GM19043 (cell line): ENCODE data around the gene LURAP1L.
"Not testable (repeated sequence)": the region's sequence is repeated elsewhere in the genome, so short reads cannot be mapped to it uniquely, and the experiment has no call there.

Experiments
- ATAC-seq: cut with Tn5 transposase; IDR thresholded peaks from one replicate; pipeline ENCODE4 v1.9.1; 2021; ENCODE audit warnings: low read depth; ENCODE audit not compliant: unreplicated experiment

Gene LURAP1L

DNA sequence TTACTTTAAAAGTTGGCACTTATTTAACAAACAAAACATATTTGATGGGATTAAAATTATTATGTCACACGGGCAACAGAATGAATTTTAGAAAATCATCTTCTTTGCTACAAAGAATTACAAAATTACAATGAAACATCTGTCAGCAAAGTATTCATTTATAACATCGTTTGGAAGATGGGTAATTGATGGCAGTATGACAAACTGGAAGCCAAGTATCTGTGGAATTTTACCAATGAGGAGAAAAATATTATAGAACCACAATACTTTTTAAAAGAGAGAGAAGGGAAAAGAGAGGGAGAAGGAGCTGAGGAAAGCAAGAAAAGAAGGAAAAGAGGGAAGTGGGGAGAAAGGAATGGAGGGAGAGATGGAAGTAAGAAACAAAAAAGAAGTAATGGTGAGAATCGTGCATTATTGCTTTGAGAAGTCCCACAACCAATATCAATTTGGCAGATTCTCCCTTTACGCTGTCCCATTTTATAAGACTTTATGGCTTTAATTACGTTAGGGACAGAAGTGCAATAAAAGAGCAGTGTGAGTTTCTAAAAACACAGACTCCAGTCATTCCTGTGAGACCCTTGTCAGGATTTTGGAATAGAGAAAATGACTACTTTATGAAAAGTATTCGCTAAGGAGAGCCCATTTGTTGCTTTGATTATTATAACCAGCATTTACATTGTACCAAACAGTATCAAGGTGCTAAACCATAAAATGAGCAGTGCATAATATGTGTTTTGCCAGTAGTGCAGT is 76.7 kb downstream of the LURAP1L start:
- ATAC-seq: no peak

GRCh38 chr9:12853051-12853450 is 78.2 kb downstream of the LURAP1L start:
- ATAC-seq: no peak

DNA sequence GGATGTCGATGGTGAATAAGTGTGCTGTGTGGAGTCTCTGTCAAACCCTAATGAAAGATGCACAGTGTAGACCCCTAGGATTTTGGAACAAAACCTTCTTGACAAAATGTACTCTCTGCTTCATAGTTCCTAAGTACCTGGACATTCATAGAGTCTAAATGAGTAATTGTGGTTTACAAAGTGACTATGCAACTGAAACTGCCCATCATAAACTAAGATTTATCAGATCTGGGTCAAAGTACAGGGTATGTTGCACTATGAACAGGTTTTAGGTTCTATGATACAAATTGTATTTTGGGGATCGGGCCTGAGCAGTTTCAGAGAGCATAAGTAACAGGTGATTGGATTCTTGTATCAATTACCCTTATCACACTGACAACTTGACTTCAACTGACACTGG is 79.4 kb downstream of the LURAP1L start:
- ATAC-seq: no peak

DNA sequence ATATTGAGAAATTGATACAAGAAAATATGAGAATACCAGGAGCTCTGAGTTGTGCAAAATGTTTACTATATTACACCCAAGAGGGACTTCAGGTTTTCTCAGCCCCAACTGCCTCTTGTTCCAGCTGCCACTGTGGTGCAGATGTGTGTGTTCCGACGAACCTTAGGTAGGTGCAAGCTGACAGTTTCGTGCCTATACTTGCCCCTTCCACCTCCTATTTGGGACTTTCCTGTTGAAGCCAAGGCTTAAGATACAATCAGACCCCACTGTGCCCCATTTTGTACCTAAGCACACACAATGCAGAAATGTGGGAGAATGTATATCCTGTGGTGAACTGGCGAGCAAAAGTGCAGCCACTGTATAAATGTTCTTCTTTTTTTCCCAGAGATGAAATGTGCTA is 80.2 kb downstream of the LURAP1L start:
- ATAC-seq: no peak

- no peak for ATAC-seq
Measured at GRCh38 chr9:12856603-12857002, 81.8 kb downstream of the LURAP1L start.

DNA sequence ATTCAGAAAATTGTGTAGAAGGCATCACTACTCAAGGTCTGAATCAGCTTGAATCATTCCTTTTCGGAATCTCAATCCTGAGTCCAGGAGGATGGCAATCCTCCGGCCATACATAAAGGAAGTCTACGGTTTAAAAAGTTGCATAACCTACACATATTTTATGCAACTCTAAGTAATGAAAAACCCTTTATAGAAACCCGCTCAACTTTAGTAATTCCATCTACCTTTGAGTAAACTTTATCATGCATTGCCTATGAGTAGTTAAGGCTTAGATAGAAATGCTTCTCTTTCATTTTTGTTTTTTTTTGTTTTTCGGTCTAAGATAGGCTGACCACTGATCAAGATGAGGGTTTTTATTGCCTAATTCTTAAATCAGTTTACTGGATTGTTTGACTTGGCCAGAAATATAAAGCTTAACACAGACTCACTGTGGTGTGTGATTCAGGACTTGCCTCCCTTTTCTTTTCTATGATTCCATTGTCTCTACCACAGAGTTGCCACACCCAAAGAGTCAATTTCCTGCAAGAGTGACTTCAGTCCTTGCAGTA is 85.0 kb downstream of the LURAP1L start:
- no peak for ATAC-seq

GRCh38 chr9:12860998-12861397 is 86.2 kb downstream of the LURAP1L start:
- no peak for ATAC-seq

DNA sequence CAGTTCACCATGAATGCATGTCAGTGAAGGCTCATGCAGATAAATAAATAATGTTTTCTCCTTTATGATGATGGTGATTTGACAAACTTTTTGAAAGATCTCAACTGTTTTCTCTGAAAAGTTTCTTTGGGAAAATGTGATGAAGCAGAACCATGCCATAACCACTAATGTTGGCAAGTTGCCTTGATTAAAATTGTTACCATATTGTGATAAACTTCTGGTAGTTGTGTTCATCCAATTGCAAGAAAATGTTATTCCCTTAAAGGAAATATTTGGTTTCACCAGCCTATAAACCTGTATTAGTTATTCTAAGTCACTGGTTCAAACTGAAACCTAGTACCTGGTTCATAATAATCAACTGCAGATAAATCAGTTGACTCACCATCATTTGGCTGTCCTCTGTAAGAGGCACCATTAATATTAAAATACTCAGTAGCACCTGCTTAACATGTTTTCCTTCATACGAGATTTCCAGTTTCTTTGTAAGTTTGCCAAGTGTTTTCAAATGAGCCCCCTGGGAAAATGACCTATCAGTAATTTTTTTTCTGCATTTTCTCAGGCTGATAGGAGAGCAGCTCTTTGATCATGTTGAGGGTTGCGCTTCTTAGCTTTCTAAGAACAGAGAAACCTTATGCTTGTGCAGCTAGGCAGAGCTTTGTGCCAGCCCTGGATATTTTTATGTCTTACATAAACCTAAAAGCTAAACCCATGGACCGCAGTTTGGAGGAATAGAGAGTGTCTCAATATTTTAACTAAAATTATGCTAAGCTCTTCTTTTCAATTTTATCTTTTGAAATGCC is 88.0 kb downstream of the LURAP1L start:
- no peak for ATAC-seq

- no peak for ATAC-seq
Measured at GRCh38 chr9:12863618-12864017, 88.8 kb downstream of the LURAP1L start.

DNA sequence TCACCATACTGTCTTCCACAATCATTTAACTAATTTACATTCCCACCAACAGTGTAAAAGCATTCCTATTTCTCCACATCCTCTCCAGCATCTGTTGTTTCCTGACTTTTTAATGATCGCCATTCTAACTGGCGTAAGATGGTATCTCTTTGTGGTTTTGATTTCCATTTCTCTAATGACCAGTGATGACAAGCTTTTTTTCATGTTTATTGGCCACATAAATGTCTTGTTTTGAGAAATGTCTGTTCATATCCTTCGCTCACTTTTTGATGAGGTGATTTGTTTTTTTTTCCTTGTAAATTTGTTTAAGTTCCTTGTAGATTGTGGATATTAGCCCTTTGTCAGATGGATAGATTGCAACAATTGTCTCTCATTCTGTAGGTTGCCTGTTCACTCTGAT is 90.6 kb downstream of the LURAP1L start:
- not testable (repeated sequence) for ATAC-seq
